GM18526 (cell line): ENCODE measurements around the gene SS18.
A peak's percentile ranks its signal among the peaks of the same experiment; 100 is the strongest.

Experiments
- POLR2A ChIP-seq: IDR thresholded peaks from 3 replicates; pipeline ENCODE4 v1.6.1; 2011; ENCODE audit not compliant: insufficient read length; ENCODE audit errors: extremely low read depth

The SS18 gene, protein sequence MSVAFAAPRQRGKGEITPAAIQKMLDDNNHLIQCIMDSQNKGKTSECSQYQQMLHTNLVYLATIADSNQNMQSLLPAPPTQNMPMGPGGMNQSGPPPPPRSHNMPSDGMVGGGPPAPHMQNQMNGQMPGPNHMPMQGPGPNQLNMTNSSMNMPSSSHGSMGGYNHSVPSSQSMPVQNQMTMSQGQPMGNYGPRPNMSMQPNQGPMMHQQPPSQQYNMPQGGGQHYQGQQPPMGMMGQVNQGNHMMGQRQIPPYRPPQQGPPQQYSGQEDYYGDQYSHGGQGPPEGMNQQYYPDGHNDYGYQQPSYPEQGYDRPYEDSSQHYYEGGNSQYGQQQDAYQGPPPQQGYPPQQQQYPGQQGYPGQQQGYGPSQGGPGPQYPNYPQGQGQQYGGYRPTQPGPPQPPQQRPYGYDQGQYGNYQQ

DNA sequence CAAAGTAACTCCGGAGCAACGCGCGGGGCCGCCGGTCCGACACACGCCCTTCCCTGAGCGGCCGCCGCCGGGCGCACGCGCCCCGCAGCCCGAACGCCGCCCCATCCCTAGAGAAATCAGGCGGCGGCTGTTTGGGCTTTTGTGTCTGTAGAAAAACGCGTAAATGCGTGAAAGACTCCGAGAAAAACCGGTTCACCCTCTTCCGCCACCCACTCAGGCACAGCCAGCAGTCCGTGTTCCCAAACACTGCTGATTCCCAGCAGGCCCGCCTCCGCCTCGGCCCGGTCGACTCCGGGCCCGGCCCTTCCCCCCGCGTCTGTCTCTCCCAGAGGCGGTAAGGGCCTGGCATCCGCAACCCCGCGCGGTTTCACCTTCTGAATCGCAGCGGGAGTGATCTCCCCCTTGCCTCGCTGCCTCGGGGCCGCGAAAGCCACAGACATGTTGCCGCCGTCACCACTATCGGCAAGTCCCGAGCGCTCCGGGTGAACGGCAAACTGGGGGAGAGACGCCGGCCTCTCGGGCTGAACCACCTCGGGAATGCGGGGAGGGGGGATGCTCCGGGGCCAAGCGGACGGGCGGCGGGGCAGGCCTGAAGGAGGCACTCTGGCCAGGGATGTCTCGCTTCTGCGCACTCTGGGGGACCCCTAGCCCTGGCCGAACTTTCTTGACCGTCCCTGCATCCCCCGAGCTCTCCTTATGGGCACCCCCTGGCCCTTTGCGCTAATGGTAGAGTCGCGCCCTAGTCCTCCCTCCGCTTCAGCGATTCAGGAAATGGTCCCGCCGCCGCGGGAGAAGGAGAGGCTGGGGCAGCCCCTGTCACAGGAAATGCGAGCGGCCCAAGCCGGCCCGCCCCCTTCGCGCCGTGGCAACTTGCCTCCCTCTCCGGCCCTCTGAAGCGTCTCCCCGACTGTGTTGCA is at the start of gene SS18:
Gene SS18 (minus strand): TSS at position 484 of the 917 bp plus-strand sequence. CDS start 44 bp downstream, at position 440.
- peak; percentile 94 for TF ChIP-seq POLR2A

DNA sequence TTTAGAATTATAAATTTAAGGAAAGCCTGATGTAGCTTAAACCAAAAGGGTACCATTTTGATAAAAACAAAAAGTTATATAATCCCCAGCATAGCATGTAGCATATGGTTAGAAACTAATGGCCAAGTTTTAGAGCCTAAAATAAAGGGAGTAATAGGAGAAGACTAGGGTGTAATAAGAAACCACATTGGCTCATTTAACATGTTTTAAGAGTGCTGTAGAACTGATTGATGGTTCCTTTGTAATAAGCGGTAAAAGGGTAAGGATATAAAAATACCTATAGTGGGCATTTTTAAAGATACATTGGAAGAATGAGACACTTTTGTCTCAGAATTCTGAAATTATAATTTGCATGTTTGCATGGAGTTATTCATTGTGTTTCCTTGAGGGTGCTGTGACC is 45.1 kb upstream of the SS18 start:
- TF ChIP-seq POLR2A: no peak

DNA sequence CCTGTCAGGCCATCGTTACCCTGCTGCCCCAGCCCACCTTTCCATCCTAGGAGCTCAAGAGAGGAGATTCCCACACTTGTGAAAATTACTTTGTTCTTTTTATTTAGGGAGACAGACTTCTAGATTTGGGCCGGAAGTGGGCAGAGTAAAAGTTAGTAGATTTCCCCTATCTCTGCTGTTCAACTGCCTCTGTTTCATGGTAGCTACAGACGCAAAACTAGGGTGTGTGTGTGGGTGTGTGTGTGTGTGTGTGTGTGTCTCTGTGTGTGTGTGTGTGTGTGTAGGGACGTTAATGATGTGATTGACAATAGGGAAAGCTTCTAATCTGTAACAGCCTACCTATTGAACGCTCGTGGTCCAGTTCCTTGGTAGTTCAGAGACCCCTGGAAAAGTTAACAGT is 43.7 kb upstream of the SS18 start:
- TF ChIP-seq POLR2A: no peak

DNA sequence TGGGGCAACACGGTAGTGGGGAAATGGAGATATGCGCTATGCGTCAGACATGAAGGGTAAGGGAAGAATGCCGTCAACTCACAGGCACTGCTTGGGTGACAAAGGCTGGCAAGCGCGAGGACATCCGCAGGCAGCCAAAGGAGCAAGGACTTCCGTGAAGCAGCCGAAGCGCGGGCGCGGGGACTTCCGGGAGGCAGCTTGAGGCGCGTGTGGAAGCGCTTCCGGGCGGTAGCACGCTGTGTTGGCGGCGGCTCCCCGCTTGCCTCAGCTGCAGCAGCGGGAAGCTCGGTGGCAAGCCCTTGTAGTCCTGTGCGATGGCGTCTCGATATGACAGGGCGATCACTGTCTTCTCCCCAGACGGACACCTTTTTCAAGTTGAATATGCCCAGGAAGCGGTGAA is 43.2 kb upstream of the SS18 start, which contains the start of gene PSMA8:
Gene PSMA8 (plus strand): TSS at position 218 of the 400 bp plus-strand sequence. CDS start 97 bp downstream, at position 315.
- peak; percentile 72 for TF ChIP-seq POLR2A

DNA sequence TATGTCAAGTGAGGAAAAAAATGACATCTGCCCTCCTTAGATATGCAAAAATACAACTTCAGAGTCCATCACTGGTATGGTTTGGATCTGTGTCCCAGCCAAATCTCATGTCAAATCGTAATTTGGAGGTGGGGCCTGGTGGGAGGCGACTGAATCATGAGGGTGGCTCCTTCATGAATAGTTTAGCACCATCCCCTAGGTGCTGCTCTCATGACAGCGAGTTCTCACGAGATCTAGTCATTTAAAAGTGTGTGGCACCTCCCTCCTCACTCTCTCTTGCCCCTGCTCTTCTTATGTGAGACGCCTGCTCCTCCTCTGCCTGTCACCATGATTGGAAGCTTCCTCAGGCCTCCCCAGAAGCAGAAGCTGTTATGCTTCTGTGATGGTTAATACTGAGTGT is 37.4 kb upstream of the SS18 start:
- no peak for TF ChIP-seq POLR2A

DNA sequence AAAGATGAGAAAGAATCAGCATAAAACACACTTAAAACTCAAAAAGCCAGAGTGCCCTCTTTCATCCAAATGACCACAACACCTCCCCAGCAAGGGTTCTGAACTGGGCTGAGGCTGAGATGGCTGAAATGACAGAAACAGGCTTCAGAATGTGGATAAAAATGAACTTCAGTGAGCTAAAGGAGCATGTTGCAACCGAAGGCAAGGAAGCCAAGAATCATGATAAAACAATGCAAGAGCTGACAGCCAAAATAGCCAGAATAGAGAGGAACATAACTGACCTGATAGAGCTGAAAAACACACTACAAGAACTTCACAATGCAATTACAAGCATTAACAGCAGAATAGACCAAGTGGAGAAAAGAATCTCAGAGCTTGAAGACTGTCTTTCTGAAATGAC is 31.1 kb upstream of the SS18 start:
- TF ChIP-seq POLR2A: no peak

DNA sequence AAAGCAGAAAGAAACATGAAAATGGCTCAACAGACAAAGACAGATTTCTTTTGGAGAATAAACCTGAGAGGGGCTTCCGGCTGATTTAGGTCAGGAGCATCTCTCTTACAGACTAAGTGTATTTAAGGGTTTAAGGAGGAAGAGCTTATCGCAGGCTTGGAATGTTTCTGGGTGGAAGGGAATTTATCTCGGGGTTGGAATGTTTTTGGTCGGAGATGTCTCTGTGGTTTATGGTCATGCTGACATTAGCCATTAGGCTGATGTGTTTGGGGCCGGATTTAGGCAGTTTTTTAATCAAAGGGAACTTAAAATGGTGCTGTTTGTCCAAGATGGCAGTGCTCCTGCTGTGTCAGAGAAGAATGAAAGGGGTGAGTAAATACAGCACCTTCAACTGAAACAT is 28.8 kb upstream of the SS18 start:
- no peak for TF ChIP-seq POLR2A

DNA sequence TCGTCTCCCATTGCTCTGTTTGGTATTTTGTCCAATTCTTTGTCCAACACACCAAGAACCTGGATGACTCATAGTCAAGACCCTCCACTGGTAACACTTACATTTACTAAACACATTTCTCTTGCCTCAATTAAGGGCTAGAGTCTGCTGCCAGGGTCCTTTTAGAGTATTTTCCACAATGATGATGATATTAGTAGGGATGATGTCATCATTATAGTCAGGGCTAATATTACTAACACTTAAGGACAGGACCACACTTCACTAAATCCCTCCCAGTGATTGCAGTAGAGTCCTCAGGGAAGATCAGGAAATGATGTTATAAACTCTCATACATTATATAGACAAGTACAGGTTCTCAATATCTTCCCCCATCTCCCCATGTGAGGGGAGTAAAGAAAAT is 13.6 kb upstream of the SS18 start:
- no peak for TF ChIP-seq POLR2A

DNA sequence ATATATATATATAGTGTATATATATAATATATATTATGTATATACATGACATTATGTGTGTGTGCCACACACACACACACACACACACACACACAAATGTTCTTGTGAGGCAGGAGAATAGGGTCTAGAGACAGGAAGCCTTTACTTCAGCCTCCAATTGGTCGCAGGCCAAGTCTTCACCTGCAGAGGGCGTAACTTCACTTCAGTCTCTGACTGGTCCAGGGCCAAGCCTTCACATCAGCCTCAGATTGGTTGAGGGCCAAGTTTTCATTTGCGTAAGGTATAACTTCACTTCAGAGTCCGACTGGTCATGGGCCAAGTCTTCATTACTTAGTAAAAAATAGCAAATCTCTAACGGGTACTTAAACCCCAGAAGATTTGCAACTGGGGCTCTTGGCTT is 13.2 kb upstream of the SS18 start:
- TF ChIP-seq POLR2A: no peak

DNA sequence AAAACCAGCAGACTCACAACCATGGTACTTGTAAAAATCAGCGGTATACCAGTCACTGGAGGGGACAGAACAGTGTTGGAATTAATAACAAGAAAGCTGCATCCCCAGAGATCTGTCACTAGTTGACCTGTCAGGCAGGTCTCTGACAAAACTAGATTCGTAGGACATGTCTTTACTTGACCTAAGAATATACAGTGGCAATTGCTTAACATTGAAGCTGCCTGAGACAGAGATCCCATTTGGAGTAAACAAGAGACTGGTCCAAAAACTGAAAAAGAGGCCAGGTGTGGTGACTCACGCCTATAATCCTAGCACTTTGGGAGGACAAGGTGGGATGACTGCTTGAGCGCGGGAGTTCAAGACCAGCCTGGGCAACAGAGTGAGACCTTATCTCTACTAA is 7.2 kb upstream of the SS18 start:
- TF ChIP-seq POLR2A: no peak

DNA sequence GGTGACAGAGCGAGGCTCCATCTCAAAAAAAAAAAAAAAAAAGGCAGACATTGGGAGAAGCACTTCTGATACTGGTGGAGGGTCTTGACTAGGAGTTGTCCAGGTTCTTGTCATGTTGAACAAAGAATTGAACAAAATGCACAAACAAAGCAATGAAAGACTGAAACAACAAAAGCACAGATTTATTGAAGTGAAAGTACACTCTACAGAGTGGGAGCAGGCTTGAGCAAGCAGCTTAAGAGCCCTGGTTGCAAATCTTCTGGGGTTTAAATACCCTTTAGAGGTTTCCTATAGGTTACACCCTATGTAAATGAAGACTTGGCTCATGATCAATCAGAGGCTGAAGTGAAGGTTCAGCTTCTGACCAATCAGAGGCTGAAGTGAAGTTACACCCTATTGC is 6.4 kb upstream of the SS18 start:
- TF ChIP-seq POLR2A: no peak

DNA sequence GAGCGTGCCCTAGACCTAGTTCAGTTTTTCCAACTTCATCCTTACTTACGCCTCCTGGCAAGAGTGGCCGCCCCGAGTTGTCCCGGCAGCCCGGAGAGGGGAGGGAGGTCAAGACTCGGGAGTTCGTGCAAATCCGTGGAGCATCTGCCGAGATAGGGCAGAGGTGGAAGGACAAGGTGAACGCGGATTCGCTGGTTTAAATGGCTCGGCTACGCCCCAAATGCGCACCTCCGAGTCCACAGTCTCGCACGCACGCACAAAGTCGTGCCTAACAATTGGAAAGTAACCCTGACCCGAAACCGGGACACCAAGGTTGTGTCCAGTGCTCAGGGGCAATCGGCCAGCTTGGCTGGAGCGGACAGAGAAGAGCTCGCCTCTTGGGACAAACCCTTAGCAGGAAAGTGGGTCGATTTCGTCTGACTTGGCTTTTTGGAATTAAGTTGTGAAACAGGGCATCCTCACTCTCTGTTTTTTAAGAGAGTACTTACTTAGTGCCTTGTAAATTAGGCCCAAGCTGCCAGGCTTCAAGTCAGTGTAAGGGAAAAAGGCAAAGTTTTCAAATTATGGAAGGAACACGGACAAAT is 726 bp upstream of the SS18 start:
- peak; percentile 18 for TF ChIP-seq POLR2A

DNA sequence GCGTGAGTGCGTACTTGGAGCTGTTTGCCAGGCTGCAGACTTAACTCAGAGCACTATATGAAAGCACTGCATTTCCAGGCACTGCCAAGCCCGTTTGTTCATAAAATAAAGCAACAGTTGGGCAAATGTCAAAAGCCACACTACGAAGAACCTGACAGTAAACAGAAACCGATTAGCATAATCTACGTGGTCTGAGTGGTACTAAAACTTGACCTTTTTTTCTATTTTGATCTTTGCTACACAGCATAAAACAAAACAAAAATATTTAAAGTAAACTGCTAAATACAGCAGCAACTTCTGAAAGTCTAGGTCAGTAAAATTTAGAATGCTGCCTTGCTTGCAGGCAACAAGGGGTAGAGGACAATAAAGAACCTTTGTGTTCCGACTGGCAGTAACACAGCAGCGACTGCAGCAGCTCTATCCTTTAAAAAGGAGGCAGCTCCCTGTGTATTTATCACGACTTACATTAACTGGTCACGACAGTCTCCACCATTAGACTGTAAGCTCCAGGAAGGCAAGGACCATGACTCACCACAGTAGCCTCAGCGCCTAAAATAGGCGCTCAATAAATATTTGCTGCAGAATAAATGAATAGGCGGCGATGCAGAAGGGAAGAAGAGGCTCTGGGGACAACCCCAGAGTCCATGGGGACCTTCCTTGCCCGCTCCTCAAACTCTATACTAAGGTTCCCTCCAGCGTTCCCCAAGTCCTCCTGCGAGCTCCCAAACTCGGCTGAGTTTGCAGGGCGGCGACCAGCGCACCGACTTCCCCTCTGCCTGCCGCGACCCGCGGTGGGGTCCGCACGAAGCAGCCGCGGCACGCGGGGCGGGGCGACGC is 902 bp downstream of the SS18 start:
- TF ChIP-seq POLR2A: no peak

DNA sequence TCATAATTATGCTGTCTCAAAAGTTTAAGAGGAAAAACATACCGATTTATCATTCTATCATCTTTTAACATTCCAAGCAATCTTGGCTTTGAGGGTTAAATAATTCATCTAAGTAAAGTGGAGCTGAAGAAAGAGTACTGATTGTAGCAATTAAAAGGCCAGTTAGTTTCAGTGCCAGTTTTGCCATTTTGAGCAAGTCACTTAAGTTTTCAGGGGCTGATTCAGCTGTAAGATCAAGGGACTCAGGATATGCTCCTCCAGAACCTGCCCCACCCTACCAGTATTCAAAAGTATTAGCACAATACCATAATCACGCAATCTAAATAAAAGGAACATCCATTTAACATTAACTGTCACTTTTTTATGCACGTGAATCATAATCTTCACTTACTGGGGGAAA is 1.9 kb downstream of the SS18 start:
- TF ChIP-seq POLR2A: no peak

DNA sequence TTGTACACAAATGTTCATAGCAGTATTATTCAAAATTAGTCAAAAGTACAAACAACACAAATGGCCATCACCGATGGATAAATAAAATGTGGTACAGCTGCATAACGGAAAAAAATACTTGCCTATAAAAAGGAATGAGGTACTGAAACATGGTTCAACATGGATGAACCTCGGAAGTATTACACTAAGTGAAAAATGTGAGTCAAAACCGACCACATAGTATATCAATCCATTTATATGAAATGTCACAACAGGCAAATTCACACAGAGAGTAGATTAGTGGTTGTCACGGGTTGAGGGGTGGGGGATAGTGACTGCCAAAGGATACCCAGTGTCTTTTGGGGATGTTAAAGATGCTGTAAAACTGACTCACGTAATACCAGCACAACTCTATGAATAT is 3.5 kb downstream of the SS18 start:
- no peak for TF ChIP-seq POLR2A
